NCI-H128 (cell line): ENCODE measurements around the gene SBSN.

Experiments
- DNase-seq: peaks from one replicate; lab custom pipeline; 2025; ENCODE audit not compliant: unreplicated experiment; lab: John Stamatoyannopoulos, UW

SBSN gene

DNA sequence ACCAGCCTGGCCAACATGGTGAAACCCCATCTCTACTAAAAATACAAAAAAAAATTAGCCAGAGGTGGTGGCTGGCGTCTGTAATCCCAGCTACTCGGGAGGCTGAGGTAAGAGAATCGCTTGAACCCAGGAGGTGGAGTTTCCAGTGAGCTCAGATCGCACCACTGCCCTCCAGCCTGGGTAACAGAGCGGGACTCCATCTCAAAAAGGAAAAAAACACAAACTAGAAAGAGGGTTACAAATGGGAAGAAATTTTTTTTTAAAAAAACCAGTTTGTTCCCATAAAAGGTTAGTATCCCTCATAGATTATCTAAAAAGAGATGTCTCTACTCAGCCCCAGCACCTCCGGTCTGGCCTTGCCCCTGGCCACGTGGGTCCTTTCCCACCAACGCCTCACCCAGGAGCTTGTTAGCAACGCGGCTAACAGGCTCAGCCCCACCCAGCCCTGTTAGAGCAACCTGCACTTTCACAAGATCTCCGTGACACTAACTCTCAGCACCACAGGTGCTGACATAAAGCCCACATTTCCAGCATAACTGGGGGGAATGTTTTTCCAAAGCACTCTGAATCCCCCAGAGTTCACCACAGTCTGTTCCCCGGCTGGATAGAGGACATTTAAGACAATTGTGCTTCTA lies 19.0 kb downstream of the SBSN start:
- no peak for DNase-seq

DNA sequence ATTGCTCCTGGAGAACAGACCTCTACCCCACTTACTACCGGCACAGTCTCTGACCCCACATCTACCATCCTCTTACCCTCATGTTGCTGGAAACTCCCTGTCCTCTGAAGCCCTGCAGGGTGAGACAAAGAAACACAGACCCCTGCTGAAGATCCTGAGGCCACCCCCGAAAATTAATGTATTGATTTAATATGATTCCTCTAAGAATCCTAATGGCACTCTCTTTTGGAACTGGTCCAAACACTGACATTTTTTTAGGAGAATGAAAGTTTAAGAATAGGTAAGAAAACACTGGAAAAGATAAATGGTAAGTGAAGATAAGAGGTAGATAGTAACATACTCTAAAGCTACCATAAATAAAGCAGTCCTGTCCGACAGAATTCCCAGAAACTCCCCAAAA lies 20.0 kb downstream of the SBSN start:
- no peak for DNase-seq

DNA sequence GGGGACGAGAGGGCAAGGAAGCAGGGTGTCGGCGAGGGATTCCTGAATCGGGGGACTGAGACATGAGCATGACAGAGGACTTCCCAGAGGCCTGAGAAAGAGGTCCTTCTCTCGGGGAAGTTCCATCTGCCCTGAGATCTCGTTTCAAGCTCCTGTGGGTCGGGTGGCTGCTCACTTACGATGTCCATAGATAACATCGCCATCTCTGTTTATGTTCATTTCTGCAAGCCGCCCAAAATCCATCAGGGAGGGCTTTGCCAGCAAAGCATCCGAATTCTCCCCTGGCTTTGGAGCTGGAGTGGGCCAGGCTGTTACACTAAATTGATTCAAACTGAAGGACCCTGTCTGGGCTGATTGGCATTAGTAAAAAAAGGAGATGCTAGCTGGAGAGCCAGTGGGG lies 20.6 kb downstream of the SBSN start:
- DNase-seq, result no peak

DNA sequence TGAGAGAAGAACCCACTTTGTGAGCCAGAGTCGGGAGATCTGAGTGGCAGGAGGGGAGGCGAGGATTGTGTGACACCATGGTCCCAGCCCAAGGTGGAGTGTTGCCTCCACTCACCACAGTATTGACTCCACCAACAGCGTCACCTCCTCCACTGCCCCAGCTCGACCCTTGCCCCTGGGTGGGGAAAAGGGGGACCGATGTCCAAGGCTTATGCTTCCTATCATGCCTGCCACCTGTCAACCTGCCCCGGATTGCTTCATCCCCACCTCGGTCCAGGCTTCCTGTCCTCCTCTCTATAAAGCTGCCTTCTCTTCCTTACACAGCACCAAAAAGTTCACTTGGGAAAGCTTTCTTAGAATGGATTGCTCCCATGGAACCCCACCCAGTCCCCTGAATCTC lies 22.1 kb downstream of the SBSN start:
- DNase-seq, result no peak

DNA sequence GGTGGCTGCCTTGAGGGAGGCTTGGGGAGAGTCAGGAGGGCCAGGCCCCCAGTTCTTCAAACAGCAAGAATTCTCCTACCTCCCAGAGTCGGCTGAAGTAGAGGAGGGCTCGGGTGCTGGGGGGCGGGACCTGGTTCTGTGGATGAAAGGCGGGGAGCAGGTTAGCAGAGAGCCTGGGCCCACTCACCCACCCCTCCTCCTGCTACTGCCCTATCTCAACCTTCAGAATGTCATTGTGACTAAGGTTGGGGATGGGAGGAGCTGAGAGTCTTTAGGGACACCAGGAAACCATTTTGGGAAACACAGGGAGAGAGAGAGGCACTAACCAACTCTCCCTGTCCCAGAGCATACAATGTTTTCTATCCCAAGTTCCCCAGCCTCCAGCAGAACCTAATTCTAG lies 25.4 kb downstream of the SBSN start:
- no peak for DNase-seq

DNA sequence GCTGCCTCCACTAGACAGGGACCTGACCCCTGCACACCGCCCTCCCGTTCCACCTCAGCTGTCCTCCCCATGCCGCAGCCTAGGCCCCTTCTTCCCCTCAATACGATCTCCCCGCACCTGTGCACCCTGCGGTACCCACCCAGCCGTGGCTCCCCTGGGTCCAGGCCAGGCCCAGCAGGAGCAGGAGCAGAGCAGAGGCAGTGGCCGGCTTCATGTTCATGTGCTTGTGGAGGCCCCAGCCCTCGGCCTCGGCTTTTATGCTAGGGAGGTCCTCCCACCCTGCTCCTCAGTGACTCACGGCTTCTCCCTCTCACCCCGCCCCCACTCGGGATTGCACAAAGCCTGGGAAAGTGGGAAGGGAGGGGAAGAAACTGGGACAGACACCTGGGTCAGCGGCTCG lies 26.4 kb downstream of the SBSN start:
- DNase-seq, result no peak

DNA sequence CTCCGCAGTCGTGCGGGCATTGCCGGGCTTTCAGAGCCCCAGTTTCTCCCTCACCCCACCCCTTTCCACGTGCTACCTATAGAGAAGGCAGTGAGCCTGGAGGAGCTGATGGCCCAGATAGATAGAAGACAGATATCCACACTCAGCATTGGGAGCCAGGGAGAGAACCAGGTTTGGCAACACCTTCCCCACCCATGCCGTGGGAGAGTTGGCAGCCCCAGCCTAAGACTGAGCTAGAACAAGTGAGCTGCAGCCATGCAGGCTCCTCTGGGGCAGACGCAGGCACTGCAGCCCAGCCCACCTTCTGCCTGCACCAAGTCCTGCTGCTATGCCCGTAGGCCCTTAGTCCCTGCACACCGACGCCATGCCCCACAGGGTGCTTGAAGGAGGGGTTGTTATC lies 27.5 kb downstream of the SBSN start:
- DNase-seq, result no peak

DNA sequence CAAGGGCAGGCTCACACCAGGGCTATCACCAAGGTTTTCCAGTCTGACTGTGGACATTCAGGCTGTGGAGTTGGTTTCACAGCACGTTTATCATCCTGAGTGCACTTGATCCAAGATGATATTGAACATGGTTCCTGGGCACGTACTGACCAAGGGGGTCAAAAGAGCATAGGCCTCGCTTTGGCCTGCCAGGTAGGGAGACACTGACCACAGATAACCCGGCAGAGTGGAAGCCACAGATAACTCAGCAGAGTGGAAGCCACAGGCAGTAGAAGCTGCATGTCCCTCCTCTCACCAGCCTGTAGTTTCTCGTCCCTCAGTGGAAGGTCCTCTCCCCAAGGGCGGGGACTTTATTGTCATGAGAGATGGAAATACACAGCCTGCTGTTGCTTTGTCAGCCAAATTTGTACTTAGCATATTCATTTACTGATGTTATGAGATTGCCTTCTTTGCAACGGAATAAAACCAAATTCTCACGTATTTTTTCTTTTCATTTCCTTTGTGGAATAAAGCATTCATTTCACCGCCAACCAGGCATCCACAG lies 29.1 kb downstream of the SBSN start:
- DNase-seq, result no peak

DNA sequence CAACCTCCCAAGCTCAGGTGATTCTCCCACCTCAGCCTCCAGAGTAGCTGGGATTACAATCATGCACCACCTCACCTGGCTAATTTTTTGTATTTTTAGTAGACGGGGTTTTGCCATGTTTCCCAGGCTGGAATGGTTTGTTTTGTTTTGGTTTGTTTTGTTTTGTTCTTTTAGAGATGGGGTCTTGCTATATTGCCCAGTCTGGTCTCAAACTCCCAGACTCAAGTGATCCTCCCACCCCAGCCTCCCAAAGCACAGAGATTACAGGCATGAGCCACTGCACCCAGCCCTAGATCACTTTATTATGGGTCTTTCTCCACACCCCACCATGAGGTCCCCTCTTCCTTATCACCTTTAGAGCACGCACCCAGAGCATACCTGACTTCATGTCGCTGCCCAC lies 29.9 kb downstream of the SBSN start:
- no peak for DNase-seq

DNA sequence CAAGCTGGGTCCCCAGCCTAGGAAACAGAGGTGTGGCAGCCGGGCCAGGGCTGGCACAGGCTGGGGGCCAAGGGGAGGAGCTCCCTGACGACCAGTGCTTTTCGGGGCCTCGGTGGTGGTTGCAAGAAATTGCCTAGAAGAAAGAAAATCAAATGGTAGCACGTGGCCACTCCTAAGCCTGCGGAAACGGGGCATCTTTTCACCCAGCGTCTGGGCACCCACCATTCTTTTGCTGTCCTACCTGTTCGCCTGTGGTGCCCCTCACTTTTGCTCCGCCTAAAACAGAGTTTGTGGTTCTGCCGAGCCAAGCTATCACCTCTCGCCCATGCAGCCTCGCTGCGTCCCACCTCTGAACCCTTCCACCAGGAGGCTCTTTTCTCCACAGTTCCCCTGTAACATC lies 30.7 kb downstream of the SBSN start:
- DNase-seq, result no peak

GRCh38 chr19:35495107-35496064 lies 32.7 kb downstream of the SBSN start:
- no peak for DNase-seq

DNA sequence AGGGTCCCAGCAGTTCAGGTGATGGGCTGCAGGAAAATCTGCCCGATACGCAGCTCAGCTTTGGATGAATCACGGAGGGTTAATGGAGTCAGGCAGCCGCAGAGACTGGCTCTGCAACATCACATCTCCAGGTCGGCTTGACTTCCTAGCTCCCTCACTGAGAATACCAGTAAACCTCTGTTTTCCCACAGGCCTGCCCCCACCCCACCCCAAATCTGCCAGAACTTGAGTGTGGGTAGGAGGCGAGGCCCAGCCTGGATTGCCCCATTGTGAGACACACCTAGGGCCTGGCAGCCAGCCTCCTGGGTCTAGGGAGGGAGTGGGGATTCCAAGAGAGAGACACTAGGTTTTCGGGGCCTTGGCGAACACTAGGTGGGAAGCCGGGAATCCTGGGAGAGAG lies 34.1 kb downstream of the SBSN start:
- no peak for DNase-seq

GRCh38 chr19:35491836-35492360 lies 36.2 kb downstream of the SBSN start:
- DNase-seq, result no peak

DNA sequence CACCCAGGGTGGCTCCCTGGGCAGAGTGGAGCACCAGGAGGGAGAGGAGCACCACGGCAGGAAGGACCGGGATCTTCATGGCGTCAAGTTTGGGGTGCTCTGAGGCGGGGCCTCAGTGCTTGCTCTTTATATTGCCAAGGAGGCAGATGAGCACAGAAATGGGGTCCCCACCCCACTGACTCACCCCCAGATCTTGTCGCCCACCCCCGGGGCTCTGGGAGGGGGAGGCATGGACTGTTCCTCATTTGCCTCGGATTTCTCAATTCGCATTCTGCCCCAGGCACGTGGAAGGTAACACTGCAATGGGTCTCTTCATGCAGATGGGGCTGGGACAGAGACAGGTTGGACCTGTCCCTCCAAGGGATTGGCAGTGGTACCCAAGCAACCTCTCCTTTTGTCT lies 37.7 kb downstream of the SBSN start, which contains the start of gene KRTDAP:
Gene KRTDAP, minus strand, starts transcription at position 101 of the 400 bp plus-strand sequence. Its CDS starts 22 bp downstream, at position 79.
- no peak for DNase-seq

GRCh38 chr19:35488677-35489076 lies 39.4 kb downstream of the SBSN start:
- DNase-seq, result no peak

DNA sequence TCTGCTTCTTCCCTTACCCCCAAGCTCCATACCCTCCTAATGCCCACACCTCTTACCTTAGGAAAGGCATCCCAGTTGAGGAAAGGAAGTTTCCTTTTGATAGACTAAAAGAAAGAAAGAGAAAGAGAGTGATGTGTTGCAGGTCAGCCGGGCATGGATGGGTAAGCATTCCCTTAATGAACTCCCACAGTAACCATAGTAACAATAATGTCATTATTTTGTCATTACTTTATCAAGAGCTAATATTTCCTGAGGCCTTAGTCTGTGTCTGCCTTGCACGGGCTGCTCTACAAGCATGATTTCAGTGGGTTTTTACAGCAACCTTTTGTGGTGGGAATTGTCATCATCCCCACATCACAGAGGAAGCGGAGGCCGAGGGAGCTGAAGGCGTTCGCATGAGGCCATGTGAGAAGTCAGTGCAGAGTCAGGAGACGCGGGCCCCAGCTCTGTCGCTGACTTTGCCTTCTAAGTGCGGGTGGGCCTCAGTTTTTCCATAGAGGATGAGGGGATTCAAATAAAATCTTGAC lies 40.4 kb downstream of the SBSN start:
- DNase-seq, result no peak

- DNase-seq, result no peak
Measured at GRCh38 chr19:35486268-35486708, 41.8 kb downstream of the SBSN start.

DNA sequence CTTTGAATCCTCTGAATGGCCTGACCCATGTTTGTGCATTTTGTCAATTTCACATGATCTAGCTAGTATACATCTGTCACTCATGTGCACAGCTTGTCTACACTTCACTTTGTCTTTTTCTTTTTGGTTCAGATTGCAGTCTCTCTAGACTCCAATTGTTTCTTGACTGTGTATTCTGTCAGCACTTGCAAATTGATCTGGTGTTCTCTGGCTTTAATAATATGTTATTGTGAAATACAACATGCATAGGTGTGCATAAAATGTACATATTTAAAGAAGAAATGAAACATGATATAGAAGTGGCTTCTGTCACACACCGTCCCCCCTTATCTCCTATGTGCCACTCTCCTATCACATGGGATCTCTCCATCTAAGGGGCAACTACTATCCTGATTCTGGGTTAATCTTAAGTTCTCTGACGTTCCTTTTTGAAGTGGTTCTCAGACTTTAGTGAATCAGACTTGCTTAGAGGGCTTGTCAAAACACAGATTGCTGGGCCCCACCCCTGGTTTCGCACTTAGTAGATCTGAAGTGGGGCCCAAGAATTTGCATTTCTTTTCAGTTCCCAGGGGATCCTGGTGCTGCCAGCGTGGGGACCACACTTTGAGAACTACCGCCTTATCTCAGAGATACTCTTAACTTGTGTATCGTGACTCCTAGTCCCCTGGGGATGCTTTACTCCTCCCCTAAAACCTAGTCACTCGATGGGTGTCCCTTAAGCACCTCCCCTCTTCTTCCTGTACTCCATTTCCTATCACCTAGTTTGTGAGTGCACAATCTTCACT lies 43.7 kb downstream of the SBSN start:
- DNase-seq, result no peak

DNA sequence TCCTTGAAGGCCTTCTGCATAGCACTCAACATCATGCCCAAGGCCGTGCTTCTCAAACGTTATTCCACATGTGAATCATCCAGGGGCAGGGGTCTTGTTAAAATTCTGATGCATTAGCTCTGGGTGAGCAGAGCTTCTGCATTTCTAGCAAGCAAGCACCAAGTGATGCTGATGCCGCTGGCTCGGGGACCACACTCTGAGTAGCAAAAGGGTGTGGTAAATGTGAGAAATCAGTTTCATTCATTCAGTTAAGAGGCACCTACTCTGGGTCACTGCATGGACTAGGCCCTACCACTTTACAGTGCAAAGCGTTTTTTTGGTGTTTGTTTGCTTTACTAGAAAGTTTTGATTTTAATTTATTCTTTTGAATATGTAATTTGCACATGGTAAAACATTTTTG lies 45.0 kb downstream of the SBSN start:
- DNase-seq, result no peak

- DNase-seq, result no peak
Measured at GRCh38 chr19:35478794-35479677, 49.1 kb downstream of the SBSN start.
